ENCODE results near the gene RPUSD4.

RPUSD4 gene

DNA sequence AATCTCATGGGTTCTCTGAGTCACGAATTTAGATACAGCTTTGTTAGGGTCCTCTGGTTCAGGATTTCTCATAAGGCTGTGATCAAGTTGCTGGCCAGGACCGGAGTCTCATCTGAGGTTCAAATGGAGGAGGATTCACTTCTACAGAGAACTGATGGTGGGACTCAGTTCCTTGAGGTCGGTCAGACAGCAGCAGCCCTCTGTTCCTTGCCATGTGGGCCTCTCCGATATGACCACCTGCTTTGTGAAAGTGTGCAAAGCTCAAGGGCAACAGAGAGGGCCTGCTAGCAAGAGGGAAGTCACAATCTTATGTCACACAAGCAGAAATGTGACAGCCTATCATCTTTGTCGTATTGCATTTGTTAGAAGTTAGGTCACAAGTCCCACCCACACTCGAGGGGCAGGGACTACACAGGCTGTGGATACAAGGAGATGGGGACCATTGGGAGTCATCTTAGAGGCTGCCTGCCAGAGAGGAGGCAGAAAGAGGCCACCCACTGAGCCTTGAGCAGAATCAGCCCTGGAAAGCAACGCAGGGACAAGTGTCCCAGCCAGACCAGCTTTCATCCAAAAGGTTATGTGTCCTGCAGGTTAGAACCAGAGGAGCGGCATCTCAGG is 34.5 kb downstream of the RPUSD4 start:
- no peak for DNase-seq

DNA sequence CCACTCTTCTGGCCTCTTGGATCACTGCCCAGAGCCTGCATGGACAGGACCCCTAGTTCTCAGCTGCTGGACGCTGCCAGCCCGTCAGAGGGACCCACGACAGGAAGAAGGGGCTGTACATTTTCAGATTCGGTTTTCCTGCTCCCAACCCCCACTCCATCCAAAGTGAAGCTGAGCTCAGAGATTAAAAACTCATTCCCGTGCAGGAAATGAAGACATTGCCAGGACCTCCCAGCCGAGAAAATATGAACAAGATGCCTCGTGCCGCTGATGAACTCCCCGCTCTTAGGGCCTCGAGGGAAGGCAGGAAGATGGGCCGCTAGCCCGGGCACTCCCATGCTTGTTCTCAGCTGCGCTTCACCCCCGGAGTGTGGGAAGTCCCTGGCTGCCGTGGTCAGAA is 36.1 kb downstream of the RPUSD4 start:
- DNase-seq: no peak

DNA sequence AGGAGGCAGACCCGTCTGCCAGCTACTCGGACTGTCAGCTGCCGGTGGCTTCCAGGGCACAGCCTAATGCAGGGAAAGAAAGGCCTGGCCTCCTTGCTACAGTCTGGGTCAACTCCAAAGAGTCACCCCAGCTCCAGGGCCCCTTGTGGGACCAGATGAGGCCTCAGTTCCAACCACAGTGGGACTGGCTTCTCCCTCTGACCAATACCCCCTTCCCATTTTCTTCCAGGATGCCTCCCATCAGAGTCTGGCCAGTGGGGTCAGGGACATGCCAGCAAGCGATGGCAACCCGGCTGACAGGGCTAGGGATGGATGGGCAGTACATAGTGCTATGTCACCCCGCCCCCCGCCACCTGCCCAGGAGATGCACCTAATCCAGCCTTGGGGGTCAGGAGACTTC is 36.6 kb downstream of the RPUSD4 start:
- no peak for DNase-seq

DNA sequence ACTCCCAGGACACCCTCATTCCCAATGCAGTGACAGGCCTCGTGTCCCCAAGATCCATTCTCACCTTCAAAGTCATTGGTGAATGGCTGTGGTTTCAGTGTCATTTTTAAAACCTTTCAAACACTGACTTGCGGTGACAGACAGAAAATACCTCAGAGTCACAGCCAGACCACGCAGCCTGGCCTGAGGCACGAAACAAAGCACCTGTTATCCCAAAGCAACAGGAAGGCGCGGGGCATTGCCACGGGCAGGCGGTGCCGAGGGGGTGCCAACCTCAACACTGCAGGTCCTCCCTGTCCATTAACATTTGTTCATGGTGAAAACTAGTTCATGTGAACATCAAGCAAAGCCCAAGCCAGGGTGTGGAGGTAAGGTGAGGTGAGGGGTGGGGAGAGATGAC is 38.2 kb downstream of the RPUSD4 start:
- DNase-seq: no peak

DNA sequence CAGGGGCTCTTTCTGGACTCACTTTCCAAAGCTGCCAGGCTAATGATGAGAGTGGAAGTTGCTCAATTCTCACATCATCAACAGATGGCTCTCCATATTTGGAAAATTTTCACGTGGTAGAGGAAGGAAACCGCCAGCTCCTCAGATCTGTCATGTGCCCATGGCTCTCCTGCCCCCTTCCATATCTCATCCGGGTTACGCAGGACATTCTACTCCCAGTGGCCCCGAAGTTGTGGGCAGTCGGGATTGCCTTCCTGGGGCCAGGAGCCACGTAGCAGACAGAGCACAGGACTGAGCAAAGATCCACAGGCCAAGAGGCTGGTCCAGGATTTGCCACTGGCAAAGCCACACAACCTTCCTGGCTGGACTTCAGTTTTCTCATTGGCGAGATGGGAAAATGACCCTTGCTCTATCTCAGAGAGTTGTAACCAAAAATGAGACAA is 38.8 kb downstream of the RPUSD4 start:
- no peak for DNase-seq

DNA sequence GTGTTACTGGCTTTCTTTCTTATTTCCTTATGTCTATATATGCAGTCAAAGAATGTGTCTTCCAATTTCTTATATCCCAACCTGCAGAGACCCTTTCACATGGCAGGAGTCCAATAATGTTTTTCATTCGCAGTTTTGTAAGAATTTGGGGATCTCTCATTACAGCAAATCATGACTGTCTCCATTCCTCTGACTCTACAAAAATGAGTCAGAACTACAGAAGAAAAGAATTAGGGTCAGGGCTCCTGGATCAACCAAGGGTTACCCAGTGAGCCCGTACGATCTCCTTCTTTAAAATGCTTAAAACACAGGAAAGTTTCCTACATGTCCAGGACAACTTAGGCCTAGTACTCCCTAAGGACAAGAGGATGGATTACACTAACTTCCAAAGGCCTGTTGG is 42.2 kb downstream of the RPUSD4 start:
- DNase-seq: no peak

DNA sequence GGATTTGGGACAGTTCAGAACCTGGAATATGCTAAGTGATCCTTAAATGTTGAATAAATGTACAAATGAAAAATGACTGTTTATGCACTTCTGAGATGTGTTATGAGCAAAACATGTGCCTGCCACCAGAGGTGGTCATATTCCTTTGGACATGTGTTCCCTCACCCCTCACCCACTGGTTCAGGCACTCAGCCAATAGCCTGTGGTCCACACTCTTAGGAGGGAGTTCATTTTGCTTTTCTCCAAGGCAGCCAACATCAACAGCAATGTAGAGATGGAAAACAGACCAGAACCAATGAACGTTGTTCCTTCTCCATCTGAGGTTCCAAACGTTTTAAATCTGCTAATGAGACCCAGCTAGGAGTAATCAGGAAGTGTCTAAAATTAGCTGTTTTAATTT is 44.0 kb downstream of the RPUSD4 start:
- DNase-seq: no peak

DNA sequence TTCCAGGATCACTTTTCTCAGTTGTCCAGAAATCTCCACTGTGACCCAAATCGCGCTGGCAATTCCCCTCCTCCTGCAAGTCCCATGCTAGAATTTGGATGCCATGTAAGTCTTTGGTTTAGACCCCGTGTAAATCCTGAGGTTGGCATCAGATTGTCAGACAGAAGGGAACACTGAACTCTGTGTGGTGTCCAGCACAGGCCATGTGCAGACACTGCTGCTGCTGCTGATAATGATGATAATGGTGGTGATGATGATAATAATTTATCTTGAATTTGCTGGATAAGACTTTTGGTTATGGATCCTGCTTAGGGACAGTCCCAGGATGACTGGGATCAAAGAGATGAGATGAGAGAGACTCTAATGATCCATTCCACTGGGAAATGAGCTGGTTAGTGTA is 45.0 kb downstream of the RPUSD4 start:
- DNase-seq: no peak

DNA sequence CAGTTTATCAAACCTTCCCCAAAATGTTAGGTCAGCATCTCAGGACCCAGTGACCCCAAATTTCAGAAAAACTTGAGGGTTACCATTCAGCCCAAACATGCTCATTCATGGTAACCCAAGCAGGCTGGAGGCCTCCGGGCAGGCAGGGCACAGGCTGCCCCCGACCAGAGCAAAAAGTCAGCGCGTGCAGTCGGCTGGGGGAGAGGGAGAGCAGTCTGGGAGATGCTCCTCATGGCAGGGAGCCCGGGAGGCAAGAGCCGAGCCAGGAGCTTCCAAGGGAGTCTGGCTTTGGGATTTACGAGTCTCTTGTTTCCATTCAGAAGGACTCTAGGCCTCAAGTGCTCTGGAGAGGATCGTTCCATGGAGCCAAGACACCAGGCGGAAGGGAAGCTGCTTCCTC is 45.7 kb downstream of the RPUSD4 start:
- DNase-seq: no peak

DNA sequence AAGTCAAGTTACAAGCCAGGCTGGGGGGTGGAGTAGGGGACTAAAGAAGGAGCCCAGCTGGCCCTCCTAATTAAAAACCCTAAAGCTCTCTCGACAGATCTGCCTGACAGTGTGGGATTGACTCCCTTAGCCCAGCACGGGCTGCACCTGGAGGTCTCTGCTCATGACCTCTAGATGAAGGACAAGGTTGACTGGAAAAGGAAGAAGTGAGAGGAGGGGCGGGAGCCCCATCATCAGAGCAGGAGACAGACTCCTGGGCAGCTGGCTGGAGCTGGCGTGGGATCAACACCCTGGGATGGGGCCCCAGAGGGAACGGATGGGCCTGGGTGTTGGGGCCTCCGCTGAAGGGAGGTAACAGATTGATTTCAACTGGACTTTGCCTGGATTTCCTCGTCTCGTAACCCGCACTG is 46.1 kb downstream of the RPUSD4 start:
- no peak for DNase-seq

DNA sequence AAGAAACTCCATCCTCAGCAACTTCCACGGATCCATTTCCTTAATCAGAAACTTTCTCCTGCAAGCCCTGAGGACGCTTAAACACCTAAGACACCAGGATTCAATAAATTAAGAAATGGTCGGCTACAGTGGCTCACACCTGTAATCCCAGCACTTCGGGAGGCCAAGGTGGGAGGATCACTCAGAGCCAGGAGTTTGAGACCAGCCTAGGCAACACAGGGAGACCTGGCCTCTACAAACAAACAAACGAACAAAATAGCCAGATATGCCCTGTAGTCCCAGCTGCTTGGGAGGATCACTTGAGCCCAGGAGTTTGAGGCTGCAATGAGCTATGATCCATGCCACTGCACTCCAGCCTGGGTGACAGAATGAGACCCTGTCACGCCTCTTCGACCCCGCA is 46.7 kb downstream of the RPUSD4 start:
- no peak for DNase-seq

DNA sequence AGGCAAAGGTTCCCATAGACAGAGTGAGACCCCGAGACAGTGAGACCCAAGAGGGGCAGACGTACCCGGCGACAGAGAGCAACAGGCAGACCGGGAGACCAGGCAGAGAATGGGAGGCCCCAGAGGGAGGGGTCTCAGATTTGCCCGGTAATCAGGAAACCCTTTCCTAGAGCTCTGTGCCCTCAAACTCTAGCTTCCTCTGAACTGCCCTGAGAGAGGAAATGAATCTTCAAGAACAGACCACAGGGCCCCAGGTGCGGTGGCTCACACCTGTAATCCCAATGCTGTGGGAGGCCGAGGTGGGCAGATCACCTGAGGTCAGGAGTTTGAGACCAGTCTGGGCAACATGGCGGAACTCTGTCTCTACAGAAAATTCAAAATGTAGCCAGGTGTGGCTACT is 47.7 kb downstream of the RPUSD4 start:
- DNase-seq: no peak

DNA sequence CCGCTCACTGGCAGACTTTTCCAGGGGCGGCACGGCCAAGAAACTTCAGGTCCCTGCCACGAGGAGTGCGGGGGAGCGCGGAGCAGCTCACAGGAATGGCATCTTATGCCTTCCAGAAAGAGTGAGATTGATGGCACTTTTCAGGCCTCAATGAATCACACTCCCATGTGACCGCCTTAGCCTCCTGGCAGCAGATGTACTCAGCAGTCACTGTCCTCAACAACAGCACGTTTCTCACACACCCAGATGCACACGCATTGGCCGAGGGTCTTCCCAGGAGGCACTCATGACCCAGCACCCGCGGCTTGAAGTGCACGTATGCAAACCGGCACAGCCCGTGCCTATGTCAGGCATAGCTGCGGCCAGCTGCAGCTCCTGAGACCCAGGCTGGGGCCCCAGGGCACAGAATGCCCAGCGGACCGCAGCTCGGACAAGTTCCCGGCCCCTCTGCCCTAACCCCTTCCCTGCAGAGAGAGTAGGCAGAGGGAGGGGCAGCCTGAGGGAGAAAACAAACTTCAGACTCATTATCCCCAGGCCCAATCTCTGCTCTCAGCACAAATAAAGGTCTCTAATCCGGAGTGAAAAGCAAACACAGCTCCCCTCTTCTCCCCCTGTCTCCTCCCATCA is 48.3 kb downstream of the RPUSD4 start:
- peak; percentile 91 for DNase-seq

DNA sequence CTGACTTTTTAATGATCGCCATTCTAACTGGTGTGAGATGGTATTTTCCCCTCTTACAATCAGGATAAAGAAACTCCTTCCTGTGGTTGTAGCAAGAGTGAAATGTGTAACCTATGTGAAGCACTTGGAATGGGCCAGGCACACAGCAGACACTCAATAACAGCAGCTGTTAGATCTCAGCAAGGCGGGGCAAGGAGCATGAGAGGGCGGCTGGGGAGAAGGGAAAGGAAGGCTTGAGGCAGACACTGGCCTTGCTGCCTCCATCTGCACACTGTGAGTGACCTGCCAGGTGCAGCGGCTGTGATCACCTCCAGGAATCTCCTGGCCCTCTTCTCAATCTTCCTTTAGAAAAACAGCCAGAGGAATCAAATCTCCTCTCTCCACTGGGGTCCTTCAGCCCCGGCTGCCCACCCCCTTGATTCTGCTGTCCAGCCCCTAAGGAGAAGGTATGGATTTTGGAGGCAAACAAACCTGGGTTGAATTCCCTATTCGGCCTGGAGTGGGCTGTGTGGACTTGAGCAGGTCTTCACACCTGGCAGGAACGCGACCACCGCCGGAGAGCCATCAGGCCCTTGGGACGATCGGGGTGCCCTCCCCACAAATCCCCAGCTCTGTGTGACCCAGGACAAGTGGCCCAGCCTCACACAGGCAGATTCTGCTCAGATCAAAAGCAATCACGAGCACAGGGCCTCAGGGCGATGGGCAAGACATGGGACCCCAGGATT is 49.0 kb downstream of the RPUSD4 start:
- peak; percentile 23 for DNase-seq

DNA sequence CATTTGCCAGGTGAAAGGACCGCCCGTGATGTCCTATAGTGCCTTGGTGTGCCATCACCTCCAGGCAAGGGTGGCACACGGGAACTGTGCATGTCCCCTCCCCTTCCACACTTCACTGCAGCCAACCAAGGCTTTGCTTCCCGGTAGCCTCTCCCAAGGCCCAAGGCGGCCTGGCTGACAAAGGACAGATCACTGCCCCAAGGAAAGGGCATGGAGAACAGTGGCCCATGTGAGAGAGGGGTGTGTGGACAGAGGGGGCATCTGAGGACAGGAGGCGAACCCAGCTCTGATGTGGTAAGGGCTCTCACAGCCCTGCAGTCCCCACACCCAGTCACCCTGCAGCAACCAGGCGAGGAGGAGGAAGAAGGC is 50.4 kb downstream of the RPUSD4 start:
- no peak for DNase-seq

DNA sequence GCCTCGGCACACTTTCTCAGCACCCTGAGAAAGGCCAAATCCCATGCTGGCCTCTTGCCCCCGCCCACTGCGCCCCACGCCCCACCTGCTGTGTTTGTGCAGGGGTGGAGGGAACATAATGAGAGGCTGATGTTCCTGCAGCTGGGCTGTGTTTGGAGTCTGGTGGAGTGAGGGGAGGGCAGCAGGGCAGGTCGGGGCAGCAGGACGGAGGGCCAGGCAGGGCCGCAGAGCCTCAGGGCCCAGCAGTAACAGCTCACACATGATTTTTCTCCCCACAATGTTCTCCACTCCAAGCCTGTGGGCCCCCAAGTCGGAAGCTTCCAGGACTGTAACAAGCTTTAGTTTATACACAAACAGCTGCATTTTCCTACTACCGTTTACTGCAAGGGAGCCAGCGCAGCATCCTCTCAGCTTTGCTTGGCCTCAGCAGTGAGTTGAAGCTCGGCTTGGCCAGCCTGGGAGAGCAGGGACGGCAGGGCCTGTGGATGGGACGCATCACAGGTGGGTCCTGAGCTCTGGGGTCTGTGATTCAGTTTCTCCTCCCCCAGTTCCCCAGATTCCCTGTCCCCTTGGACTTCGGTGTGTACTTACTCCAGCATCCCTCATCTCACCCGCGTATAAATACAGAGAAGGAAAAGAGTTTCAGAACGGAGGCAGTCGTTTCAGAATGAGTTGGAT is 51.0 kb downstream of the RPUSD4 start:
- DNase-seq: no peak

DNA sequence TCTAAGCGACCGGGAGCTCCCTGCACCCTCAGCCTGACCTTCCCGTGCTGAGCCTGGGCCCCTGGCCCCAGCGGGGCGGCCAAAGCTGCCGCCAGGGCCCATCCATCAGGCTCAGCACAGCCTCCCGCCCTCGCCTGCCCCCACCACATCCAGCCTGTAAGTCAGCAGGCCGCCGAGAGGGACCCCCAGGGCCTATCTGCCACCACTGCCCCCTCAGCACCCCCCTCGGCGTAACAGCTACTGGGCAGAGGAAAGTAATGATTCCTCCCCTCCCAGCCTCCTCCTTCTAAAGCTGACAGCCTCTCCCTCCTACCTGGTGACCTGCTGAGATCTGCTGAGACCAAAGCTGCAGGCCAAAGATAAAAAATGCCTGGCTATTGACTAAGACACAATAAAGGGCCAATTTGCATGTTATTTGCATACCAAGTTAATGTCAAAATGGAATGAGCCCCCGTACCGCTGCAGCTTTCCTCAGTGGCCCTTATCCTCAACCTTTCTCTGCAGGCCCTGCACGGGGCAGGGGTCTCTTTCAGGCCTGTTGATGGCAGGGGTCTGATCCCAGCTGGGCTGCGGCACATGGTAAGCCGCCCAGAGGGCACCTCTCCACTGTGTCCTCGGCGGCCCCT is 51.6 kb downstream of the RPUSD4 start:
- DNase-seq: no peak

DNA sequence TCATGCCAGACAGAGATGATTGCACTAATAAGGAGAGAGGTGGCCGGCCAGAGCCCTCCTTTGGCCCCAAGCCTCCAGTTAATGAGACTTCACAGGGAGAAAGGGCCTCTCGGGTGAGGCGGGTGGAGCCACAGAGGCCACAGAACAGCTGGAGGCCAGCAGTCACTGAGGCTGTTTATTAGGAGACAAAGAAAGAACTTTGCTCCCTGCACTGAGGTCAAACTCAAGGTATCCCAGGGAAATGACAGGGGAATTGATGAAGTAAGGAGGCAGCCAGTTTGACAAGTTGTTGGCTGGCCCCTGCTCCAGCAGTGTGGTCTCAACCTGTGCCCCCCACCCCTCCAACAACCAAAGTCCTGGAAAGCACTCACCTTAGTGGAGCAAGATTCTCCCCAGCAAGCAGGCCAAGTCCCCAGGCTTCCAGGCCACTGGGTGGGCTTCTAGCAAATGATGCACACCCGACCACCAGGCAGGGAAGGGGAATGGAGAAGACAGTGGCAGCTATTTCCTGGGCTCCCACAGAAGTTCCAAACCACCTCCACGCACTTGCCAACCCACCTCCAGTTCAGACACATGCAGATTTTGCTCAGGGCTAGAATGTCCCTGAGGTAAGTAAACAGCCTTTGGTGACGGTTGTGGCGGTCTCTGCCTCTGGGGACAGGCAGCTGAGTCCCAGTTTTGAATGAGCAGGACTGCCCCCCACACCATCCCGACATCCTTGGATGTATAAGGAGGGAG is 53.2 kb downstream of the RPUSD4 start:
- DNase-seq: no peak

DNA sequence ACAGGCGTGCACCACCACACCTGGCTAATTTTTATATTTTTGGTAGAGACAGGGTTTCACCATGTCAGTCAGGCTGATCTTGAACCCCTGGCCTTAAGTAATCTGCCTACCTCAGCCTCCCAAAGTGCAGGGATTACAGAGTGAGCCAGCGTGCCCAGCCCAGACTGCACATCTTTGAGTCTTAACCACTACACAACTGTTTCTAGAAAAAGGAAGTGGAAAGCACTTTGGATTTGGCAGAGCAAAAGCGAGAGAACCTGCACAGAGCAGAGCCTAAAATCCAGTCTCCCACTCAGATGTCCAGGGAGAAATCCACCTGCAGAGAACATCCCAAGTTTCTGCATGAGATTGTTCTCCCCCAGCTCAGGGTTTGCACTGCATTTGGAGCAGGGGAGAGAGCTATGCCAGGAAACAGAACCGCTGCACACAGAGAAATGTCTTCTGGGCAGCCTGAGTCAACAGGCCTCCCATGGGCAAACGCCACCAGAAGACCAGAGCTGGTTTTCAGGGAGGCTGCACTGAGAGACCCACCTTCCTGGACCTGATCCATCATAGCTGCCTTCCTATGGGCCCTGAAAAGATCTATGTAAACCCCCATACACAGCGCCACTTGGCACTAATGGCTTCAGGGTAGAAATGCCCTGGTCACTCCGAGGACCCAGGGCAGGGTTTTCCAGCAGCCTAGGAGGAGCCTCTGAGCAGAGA is 54.0 kb downstream of the RPUSD4 start:
- DNase-seq: no peak

DNA sequence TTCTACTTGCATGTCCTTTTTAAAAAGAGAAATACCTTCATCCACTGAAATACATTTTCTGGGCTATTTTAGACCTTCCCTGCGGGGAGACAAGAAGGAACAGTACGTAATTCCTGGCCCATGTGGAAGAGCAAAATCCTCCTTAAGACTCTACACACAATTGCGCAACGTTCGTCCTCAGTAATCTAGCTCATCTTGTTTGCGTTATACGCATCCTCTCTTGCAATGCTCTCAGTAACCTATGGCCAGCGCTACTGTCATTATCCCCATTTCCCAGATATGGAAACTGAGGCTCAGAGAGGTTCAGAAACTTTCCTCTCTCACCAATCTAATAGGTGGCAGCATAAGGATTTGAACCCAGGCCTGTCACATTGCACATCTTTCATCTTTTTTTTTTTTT is 54.6 kb downstream of the RPUSD4 start:
- DNase-seq: no peak

DNA sequence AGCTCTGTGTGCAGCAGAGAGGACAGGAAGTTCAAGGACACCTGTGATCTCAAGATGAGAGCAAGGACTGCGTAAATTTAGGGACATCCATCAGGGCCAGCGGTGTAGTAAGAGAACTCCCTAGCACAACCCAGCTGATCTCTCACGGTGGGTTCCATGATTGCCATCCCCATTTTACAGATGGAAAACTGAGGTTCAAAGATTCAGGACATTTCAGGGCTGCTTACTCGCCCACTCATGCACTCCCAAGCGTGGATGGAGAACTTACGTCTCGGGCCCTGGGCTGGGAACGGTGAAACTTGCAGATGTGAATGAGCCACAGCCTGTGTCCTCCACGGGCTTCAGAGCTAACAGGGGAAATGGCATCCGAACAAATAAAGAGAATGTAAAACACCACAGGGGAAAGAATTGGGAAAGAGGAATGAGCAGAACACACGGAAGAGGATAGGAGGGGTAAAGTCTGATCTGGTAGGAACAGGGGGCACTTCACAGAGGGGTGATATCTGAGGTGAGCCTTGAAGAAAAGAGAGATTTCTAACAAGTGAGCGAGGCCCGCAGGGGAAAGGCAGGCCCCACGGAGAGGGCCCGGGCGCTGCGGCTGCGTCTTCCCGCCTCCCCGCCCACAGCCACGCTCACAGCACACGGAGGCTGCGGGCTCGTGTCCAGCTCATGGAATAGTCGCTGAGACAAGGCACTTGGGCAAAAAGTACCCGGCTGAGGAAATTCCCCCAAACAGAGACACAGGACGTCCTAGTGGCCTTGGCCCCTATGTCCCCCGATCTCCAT is 55.9 kb downstream of the RPUSD4 start:
- no peak for DNase-seq

Data from NCI-H226 (cell line).